Endometrium (tissue), 2 donors: Measurements from ENCODE around the gene BRAT1.

ENCODE experiments used
- FAIRE-seq: peaks from 2 replicates; lab custom pipeline; 2012; peaks lifted over from hg19 to GRCh38; lab: Jason Lieb, UNC
- donor health status: control.
- donor health status: control.

BRAT1 gene

DNA sequence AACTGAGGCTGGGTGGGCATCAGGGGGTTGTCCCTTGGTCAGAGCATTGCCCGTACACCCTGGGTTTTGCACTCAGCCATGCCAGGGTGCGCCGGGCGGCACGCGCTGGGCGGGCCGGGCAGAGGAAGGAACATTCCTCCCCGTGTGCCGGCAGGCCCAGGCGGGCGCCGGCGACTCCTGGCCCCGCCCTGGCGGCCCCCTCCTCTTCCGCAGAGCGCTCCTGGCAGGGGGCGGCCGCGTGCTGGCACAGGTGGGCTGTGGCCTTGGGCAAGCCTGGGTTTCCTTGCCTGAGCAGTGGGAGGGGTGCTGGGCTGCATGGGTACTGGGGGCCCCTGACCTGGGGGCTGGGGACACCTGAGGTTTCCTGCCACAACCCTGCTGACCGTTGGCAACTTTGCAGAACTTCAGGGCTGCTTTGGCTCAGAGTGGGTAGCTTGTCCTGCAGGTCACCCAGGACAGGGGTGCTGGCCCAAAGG is 31.8 kb downstream of the BRAT1 start:
- FAIRE-seq, result no peak

DNA sequence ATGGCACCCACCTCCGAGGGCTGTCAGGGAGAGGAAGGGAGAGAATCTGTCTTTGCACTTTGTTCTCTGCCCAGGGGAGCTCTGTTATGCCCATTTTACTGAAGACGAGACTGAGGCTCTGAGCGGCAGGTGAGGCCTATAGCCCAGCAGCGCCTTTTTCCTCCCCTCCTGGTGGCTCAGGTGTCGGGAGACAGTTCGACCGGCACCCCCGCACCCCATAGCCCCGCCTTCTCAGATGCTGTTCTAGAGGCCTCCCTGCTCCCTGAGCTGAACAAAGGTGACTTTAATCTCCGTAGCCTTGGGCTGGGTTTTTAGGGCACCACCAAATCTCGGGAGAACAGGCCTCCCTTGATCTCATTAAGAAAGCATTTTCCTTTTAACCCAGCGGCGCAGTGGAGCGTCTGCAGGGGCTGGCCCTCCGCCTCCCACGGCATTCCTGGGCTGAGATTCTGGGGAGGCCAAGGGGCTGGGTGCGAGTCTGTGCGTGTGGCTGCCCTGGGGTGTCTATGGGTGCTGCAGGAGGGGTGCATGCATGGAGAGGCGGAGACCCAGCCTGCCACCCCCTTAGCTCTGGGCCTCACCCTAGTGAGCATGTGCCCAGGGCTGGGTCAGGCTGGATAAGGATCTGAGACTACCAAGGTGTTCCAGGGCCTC is 32.4 kb downstream of the BRAT1 start:
- no peak for FAIRE-seq

DNA sequence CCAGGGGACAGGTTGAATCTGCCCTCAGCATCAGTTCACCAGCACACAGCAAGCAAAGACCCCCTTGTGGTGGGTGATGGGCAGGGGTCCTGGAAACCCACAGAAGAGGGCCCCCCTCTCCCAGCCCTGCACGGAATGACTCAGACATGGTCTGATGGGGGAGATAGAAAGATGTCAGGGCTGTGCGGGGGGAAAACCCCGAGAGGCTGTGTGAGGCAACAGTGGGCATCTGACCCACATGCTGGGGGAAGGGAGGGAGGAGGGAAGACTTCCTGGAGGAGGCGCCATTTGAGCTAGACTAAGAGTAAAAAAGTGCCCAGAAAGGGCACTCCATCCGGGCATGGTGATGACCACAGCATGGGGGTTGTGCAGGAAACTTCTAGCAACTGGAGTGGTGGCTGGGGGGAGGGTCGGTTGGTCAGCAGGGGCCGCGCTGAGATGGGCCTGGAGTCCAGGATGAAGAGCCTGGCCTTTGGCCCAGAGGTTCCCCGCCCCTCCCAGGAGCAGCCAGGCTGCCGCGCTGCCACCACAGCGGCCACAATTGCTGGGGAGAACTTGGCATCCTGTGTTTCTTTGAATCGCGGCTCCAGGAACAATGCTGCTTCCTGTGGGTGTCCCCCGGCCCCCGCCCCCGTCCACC is 33.3 kb downstream of the BRAT1 start:
- no peak for FAIRE-seq

DNA sequence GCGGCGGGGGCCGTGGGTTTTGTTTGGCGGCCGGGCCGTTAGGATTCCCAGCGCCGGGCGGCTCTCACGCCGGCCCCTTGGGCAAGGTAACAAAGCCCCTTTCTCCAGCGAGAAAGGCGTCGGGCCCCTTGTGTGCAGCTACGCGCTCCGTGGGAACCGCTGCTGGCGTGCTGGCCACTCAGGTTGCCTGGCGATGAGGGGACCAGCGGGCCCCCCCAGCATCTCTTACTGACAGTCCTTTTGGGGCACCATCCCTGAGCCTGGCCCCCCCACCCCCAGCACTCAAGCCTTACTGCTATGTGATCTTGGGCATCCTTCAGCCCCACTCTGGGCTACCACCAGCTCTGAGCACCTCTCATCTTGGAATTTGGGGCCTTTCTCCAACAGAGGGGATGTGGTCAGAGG is 34.0 kb downstream of the BRAT1 start:
- FAIRE-seq, result no peak

DNA sequence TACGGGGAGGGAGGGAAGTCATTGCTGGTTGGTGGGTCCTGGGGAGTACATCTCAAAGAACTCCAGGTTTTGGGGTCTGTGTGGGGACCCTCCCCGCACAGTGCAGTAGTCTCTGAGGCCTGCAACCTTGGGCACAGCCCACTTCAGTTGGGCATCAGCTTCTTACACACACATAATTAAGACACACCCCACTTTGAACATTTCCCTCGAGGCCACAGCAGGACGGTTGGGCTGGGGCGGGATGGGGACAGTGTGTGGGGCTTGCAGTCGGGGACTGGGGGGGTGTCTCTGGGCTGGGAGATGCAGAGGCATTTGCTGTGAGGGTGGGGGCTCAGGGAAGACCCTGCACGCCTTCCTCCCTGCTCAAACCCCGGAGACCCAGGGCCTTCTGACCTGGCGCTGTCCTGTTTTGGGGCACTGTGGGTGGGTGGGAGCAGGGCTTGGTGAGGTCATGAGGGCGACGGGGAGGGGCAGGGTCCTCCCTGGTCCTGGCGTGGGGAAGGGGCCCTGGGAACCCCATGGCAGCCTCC is 34.5 kb downstream of the BRAT1 start:
- no peak for FAIRE-seq

DNA sequence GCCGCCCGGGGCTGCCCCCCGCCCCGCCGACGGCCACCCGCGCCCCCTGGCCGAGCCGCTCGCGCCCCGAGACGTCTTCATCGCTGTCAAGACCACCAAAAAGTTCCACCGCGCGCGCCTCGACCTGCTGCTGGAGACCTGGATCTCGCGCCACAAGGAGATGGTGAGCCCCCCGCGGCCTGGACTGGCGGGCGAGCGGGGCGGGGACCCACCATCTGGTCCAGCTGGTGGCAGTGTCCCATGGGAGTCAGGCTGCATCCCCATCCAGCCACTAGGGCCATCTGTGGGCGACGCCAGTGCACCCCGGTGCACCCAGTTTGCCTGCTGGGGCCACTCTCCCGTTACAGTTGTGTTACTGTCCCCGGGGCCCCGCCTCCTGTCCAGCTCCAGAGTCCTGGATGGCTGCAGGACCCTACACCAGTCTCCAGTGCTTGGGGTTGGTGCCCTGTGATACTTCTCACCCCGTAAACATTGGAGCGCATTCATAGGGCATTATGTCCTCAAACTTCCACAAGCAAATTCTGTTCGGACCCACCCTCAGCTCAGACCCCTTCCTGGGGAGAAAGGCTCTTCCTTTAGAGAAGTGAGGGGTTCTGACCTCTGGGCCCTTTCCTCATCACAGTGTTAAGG is 35.1 kb downstream of the BRAT1 start:
- no peak for FAIRE-seq

DNA sequence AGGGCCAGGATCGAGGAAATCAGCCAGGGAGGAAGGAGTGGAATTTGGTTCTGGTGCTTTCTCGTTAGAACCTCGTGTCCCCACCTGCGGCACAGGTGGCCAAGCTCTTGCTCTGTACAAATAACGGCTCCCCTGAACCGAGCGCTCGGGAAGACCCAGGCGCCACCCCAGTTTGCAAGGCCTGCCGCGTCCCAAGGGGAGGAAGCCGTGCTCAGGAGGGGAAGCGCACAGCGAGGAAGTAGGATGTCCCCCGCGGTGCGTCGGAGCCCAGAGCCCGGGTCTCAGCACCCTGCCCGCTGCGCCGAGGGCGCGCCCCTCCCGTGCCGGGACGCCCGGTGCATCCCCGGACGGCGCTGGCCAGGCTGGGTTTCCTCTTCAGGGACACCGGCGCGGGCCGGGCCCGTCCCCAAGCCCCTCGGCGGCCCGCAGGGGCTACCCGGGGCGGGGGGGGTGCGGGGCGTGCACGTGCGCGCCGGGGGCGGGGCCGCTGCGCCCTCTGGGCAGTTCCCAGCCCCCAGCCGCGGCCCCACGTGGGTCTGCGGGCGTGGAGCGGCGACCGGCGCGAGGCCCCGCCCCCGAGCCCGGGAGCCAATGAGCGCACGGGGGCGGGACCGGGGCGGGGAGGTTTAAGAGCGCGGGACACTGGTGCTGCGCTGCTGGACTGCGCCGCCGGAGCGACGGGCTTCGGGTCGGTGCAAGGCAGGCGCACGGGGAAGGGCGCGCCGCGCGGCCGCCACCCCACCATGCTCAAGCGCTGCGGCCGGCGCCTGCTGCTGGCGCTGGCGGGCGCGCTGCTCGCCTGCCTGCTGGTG is 36.0 kb downstream of the BRAT1 start, which contains the start of gene LFNG:
LFNG (plus strand) TSS at position 656 of the 812 bp plus-strand sequence; CDS start at position 744, 88 bp downstream.
- no peak for FAIRE-seq

DNA sequence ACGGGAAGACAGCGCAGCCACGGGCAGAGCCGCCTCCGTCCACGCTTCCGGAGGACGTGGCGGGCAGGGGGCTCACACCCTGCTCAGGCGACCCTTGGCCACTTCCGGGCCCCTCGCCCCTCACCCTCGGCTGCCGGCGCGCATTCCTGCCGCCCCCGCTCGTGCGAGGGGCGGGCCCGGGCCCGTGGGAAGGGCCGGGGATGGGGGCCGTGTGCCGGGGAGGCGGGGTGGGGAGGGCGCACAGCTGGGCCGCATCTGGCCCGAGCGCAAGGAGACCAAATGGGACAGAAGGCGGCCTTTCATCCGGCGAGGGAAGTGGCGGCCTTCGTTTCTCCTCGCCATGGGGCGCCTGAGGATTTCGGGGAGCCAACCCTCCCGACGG is 36.6 kb downstream of the BRAT1 start:
- FAIRE-seq, result no peak

DNA sequence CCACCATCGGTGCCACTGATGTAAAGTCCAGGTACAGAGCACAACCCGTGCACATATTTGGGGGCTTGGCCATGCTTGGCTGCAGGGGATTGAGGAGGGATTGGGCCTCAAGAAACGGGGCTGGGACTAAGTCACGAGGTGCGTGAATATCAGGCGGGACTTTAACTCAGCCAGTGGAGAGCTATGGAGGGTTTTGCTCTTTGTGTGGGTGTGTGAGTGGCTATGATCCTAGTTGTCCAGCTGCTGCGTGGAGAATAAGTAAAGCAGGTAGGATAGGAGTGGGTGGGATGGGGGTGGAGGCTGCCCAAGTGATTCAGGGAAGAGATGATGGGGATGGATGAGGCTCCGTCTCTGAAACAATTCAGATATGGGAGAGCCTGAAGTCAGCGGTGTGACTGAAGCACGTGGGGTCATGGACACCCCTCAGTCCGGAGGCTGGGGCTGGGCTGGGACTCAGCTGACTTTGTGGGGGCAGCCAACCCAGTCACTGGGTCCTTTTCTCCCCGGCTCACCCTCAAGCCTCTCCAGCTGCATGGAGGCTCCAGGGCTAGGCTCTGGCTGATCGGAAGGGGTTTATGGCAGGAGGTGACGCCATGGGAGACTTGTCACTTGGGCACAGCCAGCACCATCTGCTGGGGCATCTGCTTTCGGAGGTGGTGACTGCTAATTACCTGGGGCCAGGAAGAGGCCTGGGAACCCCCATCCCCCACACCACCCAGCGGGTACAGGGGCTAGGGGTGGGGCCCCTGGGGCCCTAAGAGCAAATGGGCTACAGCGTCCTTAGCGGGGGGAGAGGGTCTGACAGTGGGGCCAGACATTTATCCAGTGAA is 37.4 kb downstream of the BRAT1 start:
- FAIRE-seq, result no peak

DNA sequence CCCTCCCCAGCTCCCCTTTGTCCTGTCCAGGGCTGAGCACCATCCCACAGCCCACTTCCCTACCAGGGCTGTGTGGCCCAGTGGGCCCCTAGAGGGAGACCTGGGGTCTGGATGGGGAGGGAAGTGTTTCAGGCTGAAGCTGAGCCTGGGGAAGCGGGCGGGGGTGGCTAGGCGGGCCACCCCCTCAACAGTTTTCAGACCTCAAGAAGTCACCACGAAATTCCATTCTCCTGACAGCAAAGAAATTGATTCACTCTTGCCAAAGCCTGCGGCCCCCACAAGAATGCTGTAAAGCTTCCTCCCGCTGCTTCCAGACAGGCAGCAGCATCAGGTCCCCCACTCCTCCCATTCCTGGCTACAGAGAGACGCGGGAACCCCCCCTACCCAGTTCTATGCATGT is 38.3 kb downstream of the BRAT1 start:
- FAIRE-seq, result no peak

DNA sequence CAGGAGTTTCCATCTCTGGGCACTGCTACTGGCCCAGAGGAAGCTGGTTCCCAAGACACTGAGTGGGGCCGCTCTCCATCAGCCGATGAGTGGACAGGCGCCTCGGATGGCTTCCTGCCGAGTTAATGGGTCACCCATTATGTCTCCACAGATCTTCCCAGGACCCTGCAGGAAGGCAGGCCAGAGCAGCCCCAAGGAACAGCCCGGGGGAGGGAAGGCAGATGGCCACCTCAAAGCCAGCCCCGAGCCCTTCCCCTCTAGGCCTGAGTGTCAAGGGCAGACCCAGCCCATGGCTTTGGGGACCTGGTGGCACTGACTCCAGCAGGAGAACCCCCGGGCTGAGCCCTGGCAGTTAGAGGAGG is 39.1 kb downstream of the BRAT1 start:
- FAIRE-seq, result no peak

DNA sequence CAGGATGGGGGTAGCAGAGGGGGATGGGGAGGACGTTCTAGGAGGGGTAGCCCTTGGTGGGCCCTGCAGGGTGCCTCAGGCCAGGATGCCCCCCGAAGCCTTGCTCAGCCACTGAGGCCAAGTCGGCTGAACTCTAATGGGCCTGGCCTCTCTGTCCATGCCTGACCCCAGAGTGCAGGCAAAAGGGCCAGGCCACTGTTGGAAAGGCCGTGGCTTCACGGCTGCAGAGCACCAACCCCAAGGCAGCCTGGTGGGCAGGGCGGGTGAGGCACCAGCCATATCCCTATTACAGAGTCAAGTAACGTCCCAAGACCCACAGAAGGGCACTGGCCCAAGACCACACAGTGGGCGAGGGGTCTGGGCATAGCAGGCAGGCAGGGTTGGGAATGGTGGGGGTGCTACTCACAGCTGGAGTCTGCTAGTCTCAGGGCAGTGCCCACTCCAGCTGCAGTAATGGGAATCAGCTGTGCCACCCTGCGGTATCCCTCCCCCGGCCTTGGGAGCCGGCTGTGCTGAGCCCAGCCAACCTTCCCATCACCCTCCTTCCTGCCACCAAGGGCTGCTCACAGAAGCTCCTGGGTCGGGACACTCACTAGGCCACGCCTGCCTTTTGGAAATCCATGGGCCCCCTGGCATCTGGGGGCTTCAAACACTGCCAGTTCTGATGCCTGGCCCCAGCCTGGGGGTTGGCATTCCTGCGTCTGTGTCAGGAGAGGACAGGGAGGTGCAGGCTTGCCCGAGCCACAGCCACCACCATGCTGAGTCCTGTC is 39.7 kb downstream of the BRAT1 start:
- no peak for FAIRE-seq

DNA sequence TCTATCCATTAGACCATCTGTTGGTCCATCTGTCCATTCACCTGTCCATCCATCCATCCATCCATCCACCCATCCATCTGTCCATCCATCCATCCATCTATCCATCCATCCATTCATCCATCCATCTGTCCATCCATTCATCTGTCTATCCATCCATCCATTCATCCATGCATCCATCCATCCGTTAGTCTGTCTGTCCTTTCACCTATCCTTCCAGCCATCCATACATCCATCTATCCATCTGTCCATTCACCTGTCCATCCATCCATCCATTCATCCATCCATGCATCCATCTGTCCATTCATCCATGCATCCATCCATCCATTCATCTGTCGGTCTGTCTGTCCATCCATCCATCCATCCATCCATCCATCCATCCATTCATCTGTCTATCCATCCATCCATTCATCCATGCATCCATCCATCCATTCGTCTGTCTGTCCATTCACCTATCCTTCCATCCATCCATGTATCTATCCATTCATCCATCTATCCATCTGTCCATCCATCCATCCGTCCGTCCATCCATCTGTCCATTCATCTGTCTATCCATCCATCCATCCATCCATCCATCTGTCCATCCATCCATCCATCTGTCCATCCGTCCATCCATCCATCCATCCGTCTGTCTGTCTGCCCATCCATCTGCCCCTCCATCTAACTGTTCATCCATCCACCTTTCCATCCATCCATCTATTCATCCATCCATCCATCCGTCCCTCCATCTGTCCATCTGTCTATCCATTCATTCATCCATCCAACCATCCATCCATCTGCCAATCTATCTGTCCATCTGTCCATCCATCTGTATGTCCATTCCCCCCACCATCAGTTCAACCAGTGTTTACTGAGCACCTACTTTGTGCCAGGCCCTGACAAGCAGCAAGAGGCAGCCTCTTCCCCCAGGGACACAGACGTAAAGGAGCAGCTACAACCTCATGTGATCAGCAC is 40.6 kb downstream of the BRAT1 start:
- FAIRE-seq, result no peak

DNA sequence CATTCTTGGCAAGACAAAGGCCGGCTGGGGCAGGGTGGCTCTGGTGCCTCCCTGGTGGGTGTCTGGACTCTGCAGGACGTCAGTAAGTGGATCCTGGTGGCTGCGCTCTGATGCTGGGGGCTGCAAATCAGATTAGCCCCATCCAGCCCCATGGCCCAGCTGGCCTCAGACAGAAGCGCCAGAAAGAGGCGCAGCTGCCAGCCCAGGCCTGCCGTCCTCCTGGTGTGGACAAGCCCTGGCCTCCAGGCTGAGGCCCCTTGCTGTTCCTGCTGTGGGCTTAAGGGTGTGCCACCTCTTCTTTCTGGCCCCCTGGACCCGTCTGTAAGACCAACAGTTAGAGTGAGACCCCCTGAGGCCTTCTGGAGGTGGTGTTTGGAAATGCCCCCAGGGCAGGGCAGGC is 41.6 kb downstream of the BRAT1 start:
- FAIRE-seq, result no peak

DNA sequence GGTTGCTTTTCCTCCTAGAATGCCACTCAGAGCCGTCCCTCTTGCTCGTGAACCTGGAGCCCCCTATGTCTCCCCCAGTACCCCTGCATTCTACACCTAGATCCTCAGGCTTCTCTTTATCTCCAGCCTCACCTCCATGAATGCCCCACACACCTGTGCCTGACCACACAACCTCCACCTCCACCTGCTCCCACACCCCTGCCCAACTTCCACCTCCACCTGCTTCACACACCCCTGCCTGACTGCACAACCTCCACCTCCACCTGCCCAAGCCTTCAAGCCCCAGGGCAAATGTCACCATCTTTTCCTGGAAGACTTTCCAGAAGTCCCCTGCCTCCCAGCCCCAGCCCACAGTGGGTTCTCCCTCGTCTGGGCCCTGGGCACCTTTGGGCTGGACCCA is 42.6 kb downstream of the BRAT1 start:
- FAIRE-seq, result no peak

DNA sequence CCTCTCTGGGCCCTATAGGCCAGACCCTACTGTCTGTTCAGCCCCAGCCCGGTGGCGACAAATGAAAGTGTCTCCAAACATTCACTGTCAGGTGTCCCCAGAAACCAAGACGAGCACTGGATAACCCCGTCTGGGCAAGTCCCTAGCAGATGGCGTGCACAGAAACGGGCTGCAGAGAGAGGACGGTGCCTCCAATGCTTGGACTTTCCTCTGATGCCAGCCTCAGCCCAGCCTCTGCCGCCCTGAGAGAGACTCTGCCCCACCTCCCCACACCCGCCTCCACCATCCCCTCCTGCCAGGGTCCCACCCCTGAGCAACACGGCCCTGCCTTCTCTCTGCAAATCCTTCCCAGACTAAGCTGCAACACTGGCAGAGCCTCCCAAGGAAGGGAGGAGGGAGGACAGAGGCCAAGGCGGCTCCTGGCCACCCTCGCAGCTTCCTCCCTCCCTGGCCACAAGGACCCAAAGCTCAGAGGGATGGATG is 43.1 kb downstream of the BRAT1 start:
- no peak for FAIRE-seq

DNA sequence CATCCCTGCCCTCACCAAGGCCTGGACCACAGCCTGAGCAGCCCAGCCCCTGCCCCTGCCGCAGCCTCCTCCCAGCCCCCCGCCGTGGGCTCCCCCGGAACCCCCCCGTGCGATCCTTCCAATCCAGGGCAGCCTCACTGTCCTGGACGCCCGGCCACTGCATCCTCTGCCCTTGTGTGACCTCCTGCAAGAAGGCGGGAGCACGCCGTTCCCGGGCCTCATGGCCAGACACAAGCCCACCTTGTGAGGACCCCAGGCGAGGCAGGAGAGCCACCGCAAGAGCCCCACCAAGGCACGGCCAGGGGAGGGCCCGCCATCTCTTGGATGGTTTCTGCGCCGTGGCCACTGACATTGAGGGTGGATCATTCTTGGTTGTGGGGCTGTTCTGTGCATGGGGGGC is 43.6 kb downstream of the BRAT1 start:
- FAIRE-seq, result no peak

DNA sequence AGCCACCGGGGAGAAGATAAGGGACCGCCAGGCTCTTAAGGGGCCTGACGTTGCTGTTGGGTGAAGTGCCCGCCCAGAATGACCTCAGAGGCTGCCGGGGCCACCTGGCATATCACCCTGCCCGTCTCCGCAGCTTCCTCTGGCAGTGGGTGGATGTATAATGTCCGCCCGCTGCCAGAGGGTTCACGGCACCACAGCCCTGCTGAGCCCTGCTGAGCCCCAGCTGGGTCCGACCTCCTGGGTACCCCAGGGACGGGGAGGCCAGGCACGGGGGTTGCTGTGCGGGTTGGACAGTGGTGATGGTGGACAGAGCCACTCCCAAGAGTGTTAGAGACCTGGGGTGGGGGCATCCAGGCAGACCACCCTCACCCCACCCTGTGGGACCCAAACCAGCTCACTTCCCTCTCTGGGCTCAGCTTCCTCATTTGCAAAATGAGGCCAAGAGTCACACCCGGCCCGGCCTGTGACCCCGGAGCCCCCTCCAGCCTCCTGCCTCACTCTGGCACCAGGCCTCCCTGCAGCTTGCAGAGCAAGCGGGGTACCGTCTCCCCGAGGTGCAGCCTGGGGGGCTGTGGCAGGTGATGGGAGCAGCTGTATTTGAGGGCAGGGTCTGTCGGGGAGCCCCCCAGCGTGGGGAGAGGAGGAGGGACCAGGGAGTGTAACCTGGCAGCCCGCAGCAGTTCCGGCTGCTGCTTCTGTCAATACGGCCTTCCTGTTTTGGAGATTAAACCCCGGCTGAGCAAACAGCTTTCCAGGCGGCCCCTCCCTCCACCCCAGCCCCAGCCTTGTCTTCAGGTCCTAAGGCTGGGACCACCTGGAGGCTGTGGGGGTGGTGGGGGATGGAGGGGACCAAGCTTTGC is 44.2 kb downstream of the BRAT1 start:
- FAIRE-seq, result no peak
